GF-D8 (cell line): ENCODE results near the gene FYTTD1.
A peak's percentile ranks its signal among the peaks of the same experiment; 100 is the strongest.
"Not testable (repeated sequence)": the region's sequence is repeated elsewhere in the genome, so short reads cannot be mapped to it uniquely, and the experiment has no call there.

Experiments
- DNase-seq: peaks from one replicate; lab custom pipeline; 2025; lab: John Stamatoyannopoulos, UW

FYTTD1 gene, protein sequence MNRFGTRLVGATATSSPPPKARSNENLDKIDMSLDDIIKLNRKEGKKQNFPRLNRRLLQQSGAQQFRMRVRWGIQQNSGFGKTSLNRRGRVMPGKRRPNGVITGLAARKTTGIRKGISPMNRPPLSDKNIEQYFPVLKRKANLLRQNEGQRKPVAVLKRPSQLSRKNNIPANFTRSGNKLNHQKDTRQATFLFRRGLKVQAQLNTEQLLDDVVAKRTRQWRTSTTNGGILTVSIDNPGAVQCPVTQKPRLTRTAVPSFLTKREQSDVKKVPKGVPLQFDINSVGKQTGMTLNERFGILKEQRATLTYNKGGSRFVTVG

DNA sequence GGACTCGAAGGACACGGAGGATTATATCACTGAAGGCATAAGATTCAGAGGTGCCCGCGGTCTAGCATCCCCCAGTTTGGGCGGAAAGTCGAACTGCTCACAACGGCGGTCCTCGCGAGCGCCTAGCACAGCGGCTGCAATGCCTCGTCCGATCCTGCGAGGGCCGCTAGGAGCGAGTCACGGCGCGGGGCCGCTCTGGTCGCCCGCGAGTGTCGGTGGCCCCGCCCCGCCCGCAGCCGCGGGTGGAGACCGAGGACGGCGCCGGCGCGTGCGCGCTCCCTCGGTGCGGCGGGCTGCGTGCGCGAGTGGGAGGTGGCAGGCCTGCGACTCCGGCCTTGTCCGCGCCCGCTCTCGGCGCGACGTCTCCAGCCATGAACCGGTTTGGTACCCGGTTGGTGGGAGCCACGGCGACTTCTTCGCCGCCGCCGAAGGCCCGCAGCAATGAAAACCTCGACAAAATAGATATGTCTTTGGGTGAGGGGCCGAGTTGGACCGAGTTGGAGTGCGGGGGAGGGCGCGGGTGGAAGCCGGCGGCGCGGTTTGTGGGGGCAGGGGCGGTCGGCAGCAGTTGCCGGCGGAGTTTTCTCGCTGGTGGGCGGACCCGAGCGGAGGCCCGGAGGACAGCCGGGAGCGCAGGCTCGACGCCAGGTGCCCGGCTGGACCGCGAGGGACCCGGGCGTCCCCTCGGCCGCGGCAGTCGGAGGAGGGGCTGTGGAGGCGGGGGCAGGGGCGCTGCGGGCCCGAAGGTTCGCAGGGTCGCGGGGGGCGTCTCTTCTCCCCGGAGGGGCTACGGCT is at the start of gene FYTTD1:
FYTTD1 (plus strand) TSS at position 283 of the 795 bp plus-strand sequence; CDS start at position 372, 89 bp downstream.
- DNase-seq = peak; percentile 63

- no peak for DNase-seq
Measured at GRCh38 chr3:197700095-197700494, 49.6 kb upstream of the FYTTD1 start.

- DNase-seq = no peak
Measured at GRCh38 chr3:197701841-197702240, 47.8 kb upstream of the FYTTD1 start.

- DNase-seq = no peak
Measured at GRCh38 chr3:197706658-197707057, 43.0 kb upstream of the FYTTD1 start.

- DNase-seq = peak; percentile 3
Measured at GRCh38 chr3:197709135-197709534, 40.5 kb upstream of the FYTTD1 start.

DNA sequence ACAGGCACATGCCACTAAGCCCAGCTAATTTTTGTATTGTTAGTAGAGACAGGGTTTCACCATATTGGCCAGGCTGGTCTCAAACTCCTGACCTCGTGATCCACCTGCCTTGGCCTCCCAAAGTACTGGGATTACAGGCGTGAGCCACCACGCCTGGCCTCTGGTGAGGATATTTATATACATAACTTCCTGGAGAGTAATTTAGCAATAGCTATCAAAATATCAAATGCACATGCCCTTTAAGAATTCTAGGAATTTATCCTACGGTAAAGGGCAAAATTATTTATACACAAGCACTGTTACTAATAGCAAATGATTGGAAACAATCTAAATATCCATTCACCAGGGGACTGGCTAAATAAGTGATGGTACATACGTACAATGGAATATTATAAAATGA is 38.7 kb upstream of the FYTTD1 start:
- not testable (repeated sequence) for DNase-seq

- peak; percentile 4 for DNase-seq
Measured at GRCh38 chr3:197711973-197712707, 37.5 kb upstream of the FYTTD1 start.

- DNase-seq = no peak
Measured at GRCh38 chr3:197713477-197713822, 36.2 kb upstream of the FYTTD1 start.

DNA sequence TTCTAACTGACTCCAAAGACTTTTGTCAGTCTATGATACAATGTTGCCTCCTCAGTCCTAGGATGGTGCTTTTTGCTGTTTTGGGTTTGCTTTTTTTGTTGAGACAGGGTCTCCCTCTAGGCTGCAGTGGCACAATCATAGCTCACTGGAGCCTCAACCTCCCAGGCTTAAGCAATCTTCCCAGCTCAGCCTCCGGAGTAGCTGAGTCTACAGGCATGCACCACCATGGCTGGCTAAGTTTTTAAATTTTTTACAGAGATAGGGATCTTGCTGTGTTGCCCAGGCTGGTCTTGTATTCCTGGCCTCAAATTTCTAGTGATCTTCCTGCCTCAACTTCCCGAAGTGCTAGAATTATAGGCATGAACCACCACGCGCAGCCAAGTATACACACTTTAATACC is 35.4 kb upstream of the FYTTD1 start:
- DNase-seq = no peak

GRCh38 chr3:197718891-197719290 is 30.8 kb upstream of the FYTTD1 start:
- DNase-seq = no peak

DNA sequence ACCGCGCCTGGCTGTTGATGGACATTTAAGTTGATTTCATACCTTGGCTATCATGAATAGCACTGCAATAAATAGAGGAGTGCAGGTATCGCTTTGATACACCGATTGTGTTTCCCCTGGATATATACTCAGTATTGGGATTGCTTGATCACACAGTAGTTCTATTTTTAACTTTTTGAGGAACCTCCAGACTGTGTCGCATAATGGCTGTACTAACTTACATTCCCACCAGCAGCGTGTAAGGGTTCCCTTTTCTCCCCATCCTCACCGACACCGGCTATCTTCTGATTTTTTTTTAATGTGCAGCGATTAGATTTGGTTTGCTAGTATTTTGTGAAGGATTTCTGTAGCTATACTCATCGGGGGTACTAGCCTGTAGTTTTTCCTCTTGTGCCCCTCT is 29.0 kb upstream of the FYTTD1 start:
- no peak for DNase-seq

- no peak for DNase-seq
Measured at GRCh38 chr3:197722734-197723133, 26.9 kb upstream of the FYTTD1 start.

- not testable (repeated sequence) for DNase-seq
Measured at GRCh38 chr3:197727878-197728277, 21.8 kb upstream of the FYTTD1 start.

- no peak for DNase-seq
Measured at GRCh38 chr3:197728487-197728886, 21.2 kb upstream of the FYTTD1 start.

DNA sequence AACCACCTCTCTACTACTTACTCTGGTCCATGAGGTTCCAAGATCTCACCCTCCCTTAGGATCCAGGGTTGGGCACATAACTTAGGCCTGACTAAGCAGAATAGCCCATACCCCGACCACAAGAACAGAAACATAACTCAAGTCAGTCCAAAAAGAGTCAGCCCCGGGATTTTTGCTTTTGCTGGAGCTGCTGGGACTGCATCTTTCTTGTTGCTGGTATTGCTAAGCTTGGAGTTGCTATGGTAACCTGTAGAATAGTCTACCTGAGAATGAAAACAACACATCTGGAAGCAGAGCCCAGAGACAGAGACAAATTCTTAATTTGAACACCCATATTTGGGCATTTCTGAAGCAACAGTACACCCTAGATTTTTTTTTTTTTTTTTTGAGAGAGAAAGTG is 19.5 kb upstream of the FYTTD1 start:
- no peak for DNase-seq

DNA sequence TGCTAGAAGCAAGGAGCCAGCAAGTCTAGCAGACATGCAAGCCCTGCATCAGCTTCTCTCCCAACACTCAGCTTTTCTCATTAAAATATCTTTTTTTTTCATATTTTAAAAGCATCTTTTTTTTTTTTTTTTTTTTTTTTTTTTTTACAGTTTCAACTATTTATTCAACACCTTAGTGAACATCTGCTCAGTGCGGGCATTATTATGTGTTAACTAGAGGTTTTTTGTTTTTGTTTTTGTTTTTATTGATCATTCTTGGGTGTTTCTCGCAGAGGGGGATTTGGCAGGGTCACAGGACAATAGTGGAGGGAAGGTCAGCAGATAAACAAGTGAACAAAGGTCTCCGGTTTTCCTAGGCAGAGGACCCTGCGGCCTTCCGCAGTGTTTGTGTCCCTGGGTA is 18.9 kb upstream of the FYTTD1 start:
- DNase-seq = not testable (repeated sequence)

DNA sequence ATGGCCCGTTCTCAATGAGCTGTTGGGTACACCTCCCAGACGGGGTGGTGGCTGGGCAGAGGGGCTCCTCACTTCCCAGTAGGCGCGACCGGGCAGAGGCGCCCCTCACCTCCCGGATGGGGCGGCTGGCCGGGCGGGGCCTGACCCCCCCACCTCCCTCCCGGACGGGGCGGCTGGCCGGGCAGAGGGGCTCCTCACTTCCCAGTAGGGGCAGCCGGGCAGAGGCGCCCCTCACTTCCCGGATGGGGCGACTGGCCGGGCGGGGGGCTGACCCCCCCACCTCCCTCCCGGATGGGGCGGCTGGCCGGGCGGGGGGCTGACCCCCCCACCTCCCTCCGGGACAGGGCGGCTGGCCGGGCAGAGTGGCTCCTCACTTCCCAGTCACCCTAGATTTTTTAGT is 18.2 kb upstream of the FYTTD1 start:
- DNase-seq = not testable (repeated sequence)

DNA sequence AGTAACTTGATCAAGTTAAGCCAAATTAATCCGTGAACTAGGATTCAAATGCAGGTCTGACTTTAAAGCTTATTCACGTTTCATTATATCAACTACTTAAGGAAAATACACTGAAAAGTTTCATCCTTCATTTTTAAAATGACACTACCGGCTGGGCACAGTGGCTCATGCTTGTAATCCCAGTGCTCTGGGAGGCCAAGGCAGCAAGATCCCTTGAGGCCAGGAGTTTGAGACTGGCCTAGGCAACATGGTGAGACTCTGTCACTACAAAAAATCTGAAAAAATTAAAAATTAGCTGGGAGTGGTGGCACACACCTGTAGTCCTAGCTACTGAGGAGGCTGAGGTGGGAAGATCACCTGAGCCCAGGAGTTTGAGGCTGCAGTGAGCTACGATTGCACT is 16.6 kb upstream of the FYTTD1 start:
- DNase-seq = no peak

DNA sequence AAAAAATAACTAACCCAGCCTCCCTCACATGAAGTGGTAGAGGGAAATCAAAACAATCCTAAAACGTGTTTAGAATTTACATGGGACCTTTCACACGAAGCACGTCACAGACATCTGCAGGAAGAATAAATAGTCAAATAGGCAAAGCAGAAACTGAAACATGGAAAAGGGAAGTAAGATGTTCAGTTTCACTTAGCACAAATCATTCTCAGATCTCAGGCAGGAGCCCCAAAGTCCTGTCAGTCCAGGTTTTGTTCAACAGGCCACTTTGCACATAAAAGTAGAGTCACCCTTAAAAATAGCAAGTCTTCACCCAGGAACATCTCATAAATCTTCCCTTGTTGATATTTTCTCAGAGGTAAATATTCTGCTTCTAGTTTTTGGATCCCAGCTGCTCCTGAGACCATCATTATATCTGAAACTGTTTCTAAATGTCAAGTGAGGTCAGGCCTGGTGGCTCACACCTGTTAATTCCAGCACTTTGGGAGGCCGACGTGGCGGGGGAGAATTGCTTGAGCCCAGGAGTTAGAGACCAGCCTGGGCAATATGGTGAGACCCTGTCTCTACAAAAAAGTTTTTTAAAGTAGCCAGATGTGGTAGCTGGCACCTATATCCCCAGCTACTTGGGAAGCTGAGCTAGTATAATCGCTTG is 14.9 kb upstream of the FYTTD1 start:
- peak; percentile 14 for DNase-seq

DNA sequence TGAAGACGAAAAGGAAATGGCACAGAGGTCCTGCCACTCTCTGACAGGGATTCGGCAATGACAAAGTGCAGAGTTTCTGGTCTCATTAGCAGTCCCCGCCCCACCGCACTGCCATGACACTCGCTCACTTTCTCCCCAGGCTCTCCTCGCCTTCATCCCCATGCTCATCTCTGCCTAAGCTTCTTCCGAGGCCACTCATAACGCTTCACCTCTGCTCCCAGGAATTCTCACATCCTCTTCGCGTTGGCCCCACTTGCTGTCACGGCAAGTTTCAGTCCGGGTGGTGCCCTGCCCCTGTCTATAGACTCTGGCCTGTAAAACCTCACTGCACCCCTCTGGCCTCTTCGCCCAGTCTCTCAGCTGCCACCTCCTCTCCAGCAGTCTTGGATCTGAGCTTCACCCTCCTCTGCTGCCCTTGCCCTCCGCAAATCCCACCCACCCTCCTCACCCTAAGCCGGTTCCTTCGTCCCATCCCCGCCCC is 13.6 kb upstream of the FYTTD1 start:
- DNase-seq = no peak

- DNase-seq = peak; percentile 89
Measured at GRCh38 chr3:197736491-197737318, 13.0 kb upstream of the FYTTD1 start, which contains the start of gene RUBCN. Gene RUBCN (minus strand): TSS chr3:197736904. CDS start chr3:197736719, 185 bp downstream.
